Neural crest cell (in vitro differentiated cells): ENCODE measurements around the gene DSP. TPM values are rescaled to one million over a fixed set of nuclear protein-coding genes. Genes with fewer than 3 reads are reported as not detected.

ENCODE experiments used
- DNase-seq: peaks from one replicate; pipeline ENCODE4 v3.0.0; 2021; ENCODE audit warnings: low read depth, mixed read lengths, low spot score
- H3K27ac Mint-ChIP-seq: one replicate; pipeline ENCODE4 v1.8.0; 2021; ENCODE audit warnings: mild to moderate bottlenecking, mixed read lengths; ENCODE audit not compliant: unreplicated experiment
- H3K27me3 Mint-ChIP-seq: 2 replicates; pipeline ENCODE4 v1.8.0; 2021; ENCODE audit warnings: low read depth, mild to moderate bottlenecking, mixed read lengths
- H3K36me3 Mint-ChIP-seq: 2 replicates; pipeline ENCODE4 v1.8.0; 2021; ENCODE audit warnings: low read depth, mild to moderate bottlenecking, mixed read lengths
- H3K4me1 Mint-ChIP-seq: 2 replicates; pipeline ENCODE4 v1.8.0; 2021; ENCODE audit warnings: mixed read lengths
- H3K4me3 Mint-ChIP-seq: one replicate; pipeline ENCODE4 v1.8.0; 2021; ENCODE audit warnings: mild to moderate bottlenecking, mixed read lengths
- H3K9me3 Mint-ChIP-seq: 2 replicates; pipeline ENCODE4 v1.8.0; 2021; ENCODE audit warnings: mixed read lengths
- CTCF ChIP-seq: fragments of 200-600 bp; sonication (generic); conservative IDR thresholded peaks from 2 replicates; pipeline ENCODE4 v1.5.0; 2021; ENCODE audit warnings: antibody characterized with exemption, mild to moderate bottlenecking
- total RNA-seq: library from RNA; stranded (reverse); gene quantifications from 2 replicates; pipeline ENCODE4 v1.2.1, GENCODE V29; 2021

The DSP gene
- total RNA-seq, 1 donor from 2014 or later, result 9.5 TPM

- TF ChIP-seq CTCF, result no peak
- Mint-ChIP-seq H3K4me1 (peaks cover 16% of the 10 kb centered on the region), H3K36me3 (no peaks in the 10 kb centered on the region), H3K4me3 (no peak overlapping the region), H3K9me3 (no peaks in the 10 kb centered on the region), H3K27me3 (peaks cover 91% of the 10 kb centered on the region), H3K27ac (no peak overlapping the region)
- DNase-seq, result no peak
Measured at GRCh38 chr6:7629321-7629720, 87.8 kb downstream of the DSP start.

- Mint-ChIP-seq H3K4me1 (peaks cover 4% of the 10 kb centered on the region), H3K36me3 (no peaks in the 10 kb centered on the region), H3K27me3 (peaks cover 83% of the 10 kb centered on the region), H3K27ac (no peak overlapping the region), H3K9me3 (no peaks in the 10 kb centered on the region), H3K4me3 (no peak overlapping the region)
- no peak for DNase-seq
- no peak for TF ChIP-seq CTCF
Measured at GRCh38 chr6:7630792-7631191, 89.3 kb downstream of the DSP start.

GRCh38 chr6:7631466-7631865, 90.0 kb downstream of the DSP start:
- Mint-ChIP-seq H3K27me3 (peaks cover 79% of the 10 kb centered on the region), H3K9me3 (no peaks in the 10 kb centered on the region), H3K4me1 (no peaks in the 10 kb centered on the region), H3K4me3 (no peak overlapping the region), H3K27ac (no peak overlapping the region), H3K36me3 (no peaks in the 10 kb centered on the region)
- no peak for TF ChIP-seq CTCF
- DNase-seq, result no peak

GRCh38 chr6:7632501-7633290, 91.2 kb downstream of the DSP start:
- no peaks in the 10 kb centered on the region for H3K9me3 Mint-ChIP-seq
- peaks cover 69% of the 10 kb centered on the region for H3K27me3 Mint-ChIP-seq
- H3K27ac Mint-ChIP-seq, result no peak overlapping the region
- TF ChIP-seq CTCF, result no peak
- no peak for DNase-seq
- no peaks in the 10 kb centered on the region for H3K4me1 Mint-ChIP-seq
- H3K36me3 Mint-ChIP-seq, result no peaks in the 10 kb centered on the region
- no peak overlapping the region for H3K4me3 Mint-ChIP-seq

GRCh38 chr6:7633361-7633760, 91.9 kb downstream of the DSP start:
- Mint-ChIP-seq H3K9me3 (no peaks in the 10 kb centered on the region), H3K27ac (no peak overlapping the region), H3K4me3 (no peak overlapping the region), H3K4me1 (no peaks in the 10 kb centered on the region), H3K27me3 (peaks cover 65% of the 10 kb centered on the region), H3K36me3 (no peaks in the 10 kb centered on the region)
- no peak for TF ChIP-seq CTCF
- no peak for DNase-seq
